Body of pancreas (tissue), 4 donors: ENCODE measurements around the gene SLC35F3. TPM values are rescaled to one million over a fixed set of nuclear protein-coding genes. Genes with fewer than 3 reads are reported as not detected.
"Not testable (repeated sequence)": the region's sequence is repeated elsewhere in the genome, so short reads cannot be mapped to it uniquely, and the experiment has no call there.

ENCODE experiments used
- ATAC-seq: fragments of 150-250 bp; one replicate; pipeline ENCODE4 v1.9.1; 2016
- DNase-seq, 4 donors: peaks; one replicate each; pipeline ENCODE4 v3.0.0-alpha.2; 2019
- H3K27ac ChIP-seq, 4 donors: fragments of 200-600 bp; sonication (generic); 1 replicate in 3 of 4; 2 replicates in 1 of 4; pipeline versions ENCODE4 v1.5.1 to v1.6.1; 2016 to 2019; ENCODE audit warnings: mild to moderate bottlenecking in 1 of 4, mixed read lengths in 1 of 4, moderate library complexity in 1 of 4
- H3K27me3 ChIP-seq, 2 donors: fragments of 200-600 bp; sonication (generic); one replicate each; pipeline ENCODE4 v1.6.0; 2016; ENCODE audit warnings: mild to moderate bottlenecking in 1 of 2
- H3K36me3 ChIP-seq, 2 donors: fragments of 200-600 bp; sonication (generic); replicated peaks in 1 of 2; 2 replicates each; pipeline ENCODE4 v1.5.1; 2016; ENCODE audit warnings: low read depth in 2 of 2; ENCODE audit not compliant: insufficient read depth in 1 of 2
- H3K4me1 ChIP-seq: fragments of 200-600 bp; sonication (generic); one replicate; pipeline ENCODE4 v1.6.0; 2016
- H3K4me3 ChIP-seq, 2 donors: fragments of 200-600 bp; sonication (generic); 1 replicate in 1 of 2; 2 replicates in 1 of 2; pipeline ENCODE4 v1.5.1; 2016 to 2019
- H3K9me3 ChIP-seq, 3 donors: fragments of 200-600 bp; sonication (generic); 1 replicate in 2 of 3; 2 replicates in 1 of 3; pipeline ENCODE4 v1.5.1; 2016
- POLR2A ChIP-seq, 3 donors: fragments of 450-650 bp; IDR thresholded peaks; one replicate each; pipeline ENCODE4 v1.6.1; 2016; ENCODE audit warnings: antibody characterized with exemption in 3 of 3, mild to moderate bottlenecking in 2 of 3
- WGBS, 2 donors: methylation state at CpG; one replicate each; pipeline ENCODE4 v1.1.5; 2017; 5-methylcytosine and 5-hydroxymethylcytosine counted together
- intact Hi-C: fragments of 100-400 bp; cut with DNase I; formaldehyde crosslinking; loops from one replicate; pipeline ENCODE4 v1.15.1; 2023
- total RNA-seq, 2 donors: library from RNA; depleted of rRNA; stranded (reverse); fragments of >200 nt; gene quantifications; one replicate each; pipeline ENCODE4 v1.1.0, GENCODE V29; 2016
- TF ChIP-seq, protein P1 (sequence below), 7 experiments: fragments of 450-650 bp in 4 of 7; fragments of 200-600 bp in 3 of 7; sonication (generic) in 3 of 7; IDR thresholded peaks; one replicate each; pipeline ENCODE4 v1.5.1; 2016 to 2019; ENCODE audit warnings: antibody characterized with exemption in 7 of 7

Gene SLC35F3
- total RNA-seq, 2 donors from 2014 or later, result 0.99 to 11.7 TPM

DNA sequence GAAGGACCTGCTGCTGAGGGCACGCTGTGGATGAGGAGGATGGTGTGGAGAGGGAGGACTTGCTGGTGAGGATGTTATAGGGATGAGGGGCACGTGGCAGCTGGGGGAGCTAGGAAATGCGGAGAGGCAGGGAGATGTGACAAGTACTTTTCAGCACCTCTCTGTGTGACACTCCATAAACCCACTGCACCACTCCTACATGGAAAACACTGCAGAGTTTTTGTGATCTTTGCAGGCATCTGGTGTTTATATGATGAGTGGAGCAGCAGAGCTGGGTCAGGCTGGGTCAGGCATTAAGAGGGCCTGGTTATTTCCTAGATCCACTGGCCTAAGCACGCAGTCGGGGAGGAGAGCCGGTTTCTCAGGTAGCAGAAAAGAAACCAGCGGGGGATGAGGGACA, 301.5 kb downstream of the SLC35F3 start:
- Histone ChIP-seq H3K4me1 (no peaks in the 10 kb centered on the region), H3K27me3 (no peaks in the 10 kb centered on the region), H3K4me3 (no peak overlapping the region), H3K27ac (no peak overlapping the region), H3K36me3 (no peaks in the 10 kb centered on the region), H3K9me3 (no peaks in the 10 kb centered on the region)
- TF ChIP-seq, protein P1, sequence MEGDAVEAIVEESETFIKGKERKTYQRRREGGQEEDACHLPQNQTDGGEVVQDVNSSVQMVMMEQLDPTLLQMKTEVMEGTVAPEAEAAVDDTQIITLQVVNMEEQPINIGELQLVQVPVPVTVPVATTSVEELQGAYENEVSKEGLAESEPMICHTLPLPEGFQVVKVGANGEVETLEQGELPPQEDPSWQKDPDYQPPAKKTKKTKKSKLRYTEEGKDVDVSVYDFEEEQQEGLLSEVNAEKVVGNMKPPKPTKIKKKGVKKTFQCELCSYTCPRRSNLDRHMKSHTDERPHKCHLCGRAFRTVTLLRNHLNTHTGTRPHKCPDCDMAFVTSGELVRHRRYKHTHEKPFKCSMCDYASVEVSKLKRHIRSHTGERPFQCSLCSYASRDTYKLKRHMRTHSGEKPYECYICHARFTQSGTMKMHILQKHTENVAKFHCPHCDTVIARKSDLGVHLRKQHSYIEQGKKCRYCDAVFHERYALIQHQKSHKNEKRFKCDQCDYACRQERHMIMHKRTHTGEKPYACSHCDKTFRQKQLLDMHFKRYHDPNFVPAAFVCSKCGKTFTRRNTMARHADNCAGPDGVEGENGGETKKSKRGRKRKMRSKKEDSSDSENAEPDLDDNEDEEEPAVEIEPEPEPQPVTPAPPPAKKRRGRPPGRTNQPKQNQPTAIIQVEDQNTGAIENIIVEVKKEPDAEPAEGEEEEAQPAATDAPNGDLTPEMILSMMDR (IDR thresholded peaks at IDR 0.05), result no peak
- no peak for TF ChIP-seq POLR2A (IDR thresholded peaks at IDR 0.05)
- DNase-seq (no peak), ATAC-seq (no peak)
- WGBS, 2 donors, result 69% methylated on average over 7 of the region's 7 CpGs
- intact Hi-C loops, result no loop called here

GRCh38 chr1:234206651-234207284, 302.3 kb downstream of the SLC35F3 start:
- Histone ChIP-seq H3K27me3 (no peaks in the 10 kb centered on the region), H3K27ac (no peak overlapping the region), H3K4me1 (no peaks in the 10 kb centered on the region), H3K4me3 (no peak overlapping the region), H3K36me3 (no peaks in the 10 kb centered on the region), H3K9me3 (no peaks in the 10 kb centered on the region)
- ATAC-seq (no peak), DNase-seq (peak in 1 of 4 donors; percentile 61)
- TF ChIP-seq, protein P1 (IDR thresholded peaks at IDR 0.05), result no peak
- TF ChIP-seq POLR2A (IDR thresholded peaks at IDR 0.05), result no peak
- intact Hi-C loops, result no loop called here
- WGBS, 2 donors, result 65 to 72% methylated on average over 16 to 18 of the region's 18 CpGs

GRCh38 chr1:234208351-234208750, 303.9 kb downstream of the SLC35F3 start:
- H3K4me1 ChIP-seq, result peaks cover 5% of the 10 kb centered on the region
- no peak for ATAC-seq
- H3K36me3 ChIP-seq, result no peaks in the 10 kb centered on the region
- TF ChIP-seq, protein P1 (IDR thresholded peaks at IDR 0.05), result no peak
- TF ChIP-seq POLR2A (IDR thresholded peaks at IDR 0.05), result no peak
- WGBS, 2 donors, result 56 to 67% methylated on average over 3 of the region's 3 CpGs
- no peaks in the 10 kb centered on the region for H3K27me3 ChIP-seq
- H3K9me3 ChIP-seq, result no peaks in the 10 kb centered on the region
- H3K4me3 ChIP-seq, result no peak overlapping the region
- H3K27ac ChIP-seq, result no peak overlapping the region
- intact Hi-C loops, result no loop called here
- DNase-seq, result no peak

DNA sequence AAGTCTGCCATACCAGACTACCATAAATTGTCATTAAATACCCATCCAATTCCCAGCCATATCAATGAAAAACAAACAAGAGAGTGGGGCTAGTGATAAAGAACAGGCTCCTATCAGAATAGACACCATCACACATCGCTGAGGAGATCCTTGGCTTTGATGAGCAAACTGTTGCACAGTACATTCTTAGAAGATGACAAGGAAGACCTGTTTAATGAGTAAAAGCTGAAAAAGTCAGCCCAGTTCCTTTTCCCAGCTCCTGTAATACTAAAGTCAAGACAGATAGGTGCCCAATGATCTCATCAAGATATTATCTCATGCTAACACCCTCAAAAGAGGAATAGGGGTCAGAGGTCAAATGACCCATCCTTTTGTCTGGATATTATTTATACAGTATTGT, 304.3 kb downstream of the SLC35F3 start:
- no peak for DNase-seq
- peaks cover 9% of the 10 kb centered on the region for H3K4me1 ChIP-seq
- H3K4me3 ChIP-seq, result no peak overlapping the region
- ATAC-seq, result no peak
- H3K27me3 ChIP-seq, result no peaks in the 10 kb centered on the region
- no peaks in the 10 kb centered on the region for H3K36me3 ChIP-seq
- H3K27ac ChIP-seq, result no peak overlapping the region
- H3K9me3 ChIP-seq, result no peaks in the 10 kb centered on the region
- WGBS, 2 donors, result 39 to 52% methylated on average over 1 of the region's 1 CpG
- intact Hi-C loops, result no loop called here
- TF ChIP-seq POLR2A (IDR thresholded peaks at IDR 0.05), result no peak
- TF ChIP-seq, protein P1 (IDR thresholded peaks at IDR 0.05), result no peak

DNA sequence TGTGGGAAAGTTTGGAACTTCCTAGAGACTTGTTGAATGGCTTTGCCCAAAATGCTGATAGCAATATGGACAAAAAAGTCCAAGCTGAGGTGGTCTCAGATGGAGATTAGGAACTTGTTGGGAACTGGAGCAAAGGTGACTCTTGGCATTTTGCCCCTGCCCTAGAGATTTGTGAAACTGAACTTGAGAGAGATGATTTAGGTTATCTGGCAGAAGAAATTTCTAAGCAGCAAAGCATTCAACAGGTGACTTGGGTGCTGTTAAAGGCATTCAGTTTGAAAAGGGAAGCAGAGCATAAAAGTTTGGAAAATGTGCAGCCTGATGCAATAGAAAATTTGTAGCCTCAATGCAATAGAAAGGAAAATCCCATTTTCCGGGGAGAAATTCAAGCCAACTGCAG, 306.0 kb downstream of the SLC35F3 start:
- H3K4me1 ChIP-seq, result peaks cover 26% of the 10 kb centered on the region
- intact Hi-C loops, H3K9me3 ChIP-seq, ATAC-seq, H3K36me3 ChIP-seq, DNase-seq, H3K4me3 ChIP-seq, H3K27me3 ChIP-seq, H3K27ac ChIP-seq: not testable (repeated sequence)
- WGBS, 2 donors, result 89 to 92% methylated on average over 1 of the region's 1 CpG

DNA sequence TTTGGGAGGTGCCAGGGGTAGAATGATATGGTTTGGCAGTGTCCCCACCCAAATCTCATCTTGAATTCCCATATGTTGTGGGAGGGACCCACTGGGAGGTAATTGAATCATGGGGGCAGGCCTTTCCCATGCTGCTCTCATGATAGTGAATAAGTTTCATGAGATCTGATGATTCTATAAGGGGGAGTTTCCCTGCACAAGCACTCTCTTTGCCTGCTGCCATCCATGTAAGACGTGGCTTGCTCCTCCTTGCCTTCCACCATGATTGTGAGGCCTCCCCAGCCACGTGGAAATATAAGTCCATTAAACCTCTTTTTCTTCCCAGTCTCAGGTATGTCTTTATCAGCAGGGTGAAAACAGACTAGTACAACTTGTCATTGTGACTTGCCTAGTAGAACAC, 307.4 kb downstream of the SLC35F3 start:
- DNase-seq, H3K9me3 ChIP-seq, intact Hi-C loops, H3K36me3 ChIP-seq, H3K27me3 ChIP-seq, H3K27ac ChIP-seq, H3K4me3 ChIP-seq, ATAC-seq: not testable (repeated sequence)
- 51 to 64% methylated on average over 2 of the region's 2 CpGs for WGBS, 2 donors
- H3K4me1 ChIP-seq, result peaks cover 31% of the 10 kb centered on the region
